Activated CD4-positive, alpha-beta T cell treated with anti-CD3 and anti-CD28 coated beads for 48 hours (primary cell): ENCODE data around the gene NHSL2.

Experiments used
- DNase-seq: peaks from one replicate; pipeline ENCODE4 v3.0.0-alpha.2; 2020

NHSL2 gene

DNA sequence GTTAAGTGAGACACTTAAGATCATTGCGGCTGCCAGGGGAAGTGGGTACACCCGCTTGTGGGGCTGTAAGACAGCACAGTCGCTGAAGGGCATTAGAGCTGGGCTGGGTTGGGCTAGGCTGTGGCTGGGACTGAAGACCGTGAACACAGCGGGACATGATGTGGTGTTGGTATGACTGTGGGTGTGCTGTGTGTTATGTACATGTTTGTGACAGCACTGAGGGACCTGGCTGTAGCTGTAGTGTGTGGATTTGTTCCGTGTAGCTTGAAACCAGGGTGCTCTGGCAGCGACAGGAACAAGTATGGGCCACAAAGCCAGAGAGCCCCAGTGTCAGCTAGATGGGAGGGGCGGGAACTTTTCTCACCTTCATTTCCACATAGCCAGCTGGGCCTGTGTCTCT lies 82.1 kb downstream of the NHSL2 start:
- peak; percentile 13 for DNase-seq

DNA sequence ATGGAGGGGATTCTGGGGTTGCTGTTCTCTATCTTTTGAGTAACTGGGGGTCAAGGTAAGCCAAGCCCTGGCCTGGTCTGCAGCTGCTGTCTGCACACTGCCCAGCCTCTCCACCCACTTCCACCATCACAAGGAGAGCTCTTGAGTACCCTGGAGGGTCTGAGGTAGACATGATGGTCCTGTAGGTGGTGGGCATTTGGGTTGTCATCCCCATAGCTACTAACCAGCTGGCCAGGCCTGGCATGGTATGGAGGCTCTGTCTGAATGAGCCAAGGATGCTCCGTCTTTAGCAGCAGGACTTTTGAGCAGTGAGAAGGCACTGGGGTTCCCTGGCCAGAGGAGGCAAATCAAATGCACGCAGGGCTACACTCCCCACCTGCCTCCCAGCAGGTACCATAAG lies 82.7 kb downstream of the NHSL2 start:
- DNase-seq, result no peak

DNA sequence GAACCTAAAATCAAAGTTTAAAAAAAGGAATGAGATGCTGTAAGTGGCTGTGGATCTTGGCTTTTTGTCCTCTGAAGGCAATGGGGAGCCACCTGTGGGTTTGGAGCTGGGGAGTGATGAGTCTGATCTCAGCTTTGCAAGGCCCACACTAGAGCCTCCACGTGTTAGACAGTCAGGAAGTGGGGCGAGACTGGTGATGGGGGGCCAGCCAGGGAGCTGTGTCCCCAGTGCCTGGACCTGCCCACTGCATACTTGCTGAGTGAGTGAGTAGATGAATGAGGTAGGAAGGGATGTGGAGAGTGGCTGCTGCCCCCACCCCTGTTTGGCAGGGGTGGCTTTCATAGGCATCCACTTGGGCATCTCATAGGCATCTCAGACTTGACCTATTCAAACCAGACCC lies 84.0 kb downstream of the NHSL2 start:
- no peak for DNase-seq

DNA sequence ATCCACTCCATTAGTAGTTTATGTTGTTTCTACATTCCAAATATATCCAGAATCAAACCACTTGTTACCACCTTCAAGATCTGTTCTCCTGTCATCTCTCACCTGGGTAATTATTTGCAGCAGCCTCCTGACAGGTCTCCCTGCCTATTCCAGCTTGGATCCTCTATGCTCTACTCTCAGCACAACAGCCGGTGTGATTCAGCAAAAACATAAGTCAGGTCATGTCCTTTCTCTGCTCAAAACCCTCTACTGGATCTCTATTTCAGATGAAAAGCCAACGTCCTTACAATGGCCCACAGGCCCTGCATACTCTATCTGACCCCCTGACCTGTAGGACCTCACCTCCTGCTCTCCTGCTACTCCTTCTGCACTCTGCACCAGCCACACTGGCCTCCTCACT lies 84.5 kb downstream of the NHSL2 start:
- no peak for DNase-seq

DNA sequence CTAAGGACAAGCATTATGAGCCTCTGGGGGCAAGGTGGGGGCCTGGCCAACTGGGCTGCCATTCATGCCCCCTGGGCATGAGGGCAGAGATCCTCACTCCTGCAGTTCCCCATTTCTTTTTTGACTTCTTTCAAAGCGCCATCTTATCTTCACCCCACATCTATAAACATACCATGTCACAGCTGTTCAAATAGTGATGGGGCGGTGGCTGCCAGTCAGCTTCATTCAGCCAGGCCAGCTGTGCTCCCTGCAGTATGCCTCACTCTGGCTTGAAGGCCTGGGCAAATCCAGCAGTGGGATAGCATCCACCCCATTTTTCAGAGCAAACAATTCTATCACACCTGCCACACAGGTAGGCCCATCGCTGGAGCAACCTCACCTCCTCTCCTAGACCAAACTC lies 85.5 kb downstream of the NHSL2 start:
- DNase-seq, result no peak

DNA sequence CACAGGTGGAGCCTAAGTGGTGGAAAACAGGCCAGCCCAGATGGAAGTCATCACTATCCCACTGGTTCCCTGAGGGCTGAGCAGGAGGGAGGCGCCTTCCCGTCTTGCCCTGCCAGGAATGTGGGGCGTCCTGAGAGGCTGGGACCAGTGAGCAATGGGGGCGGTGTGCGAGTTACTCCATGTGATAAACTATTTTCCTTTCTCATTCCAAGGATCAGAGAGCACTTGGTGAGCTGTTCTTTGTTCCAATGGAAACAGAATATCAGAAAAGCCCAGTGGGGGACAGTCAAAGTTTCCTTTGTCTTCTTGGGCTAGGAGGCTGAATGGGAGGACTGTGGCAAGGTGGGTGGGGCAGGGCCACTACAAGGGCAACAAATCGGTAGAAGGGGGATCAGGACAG lies 86.2 kb downstream of the NHSL2 start:
- no peak for DNase-seq

DNA sequence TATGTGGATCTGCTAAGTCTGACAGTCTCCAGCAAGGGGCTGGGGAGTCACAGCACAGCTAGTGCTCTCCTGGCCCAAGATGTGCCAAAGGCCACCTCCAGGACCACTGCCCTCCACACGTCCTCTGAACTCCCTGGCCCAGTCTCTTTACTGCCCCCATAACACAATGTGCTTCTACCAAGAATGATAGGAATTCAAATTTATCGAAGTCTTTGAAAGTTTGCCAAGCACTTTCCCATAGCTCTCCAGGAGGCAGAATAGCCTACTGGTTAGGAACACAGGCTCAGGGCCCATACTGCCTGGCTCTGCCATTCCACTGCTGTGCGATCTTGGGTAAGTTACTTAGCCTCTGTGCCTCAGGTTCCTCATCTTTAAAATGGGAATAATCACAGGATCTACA lies 86.7 kb downstream of the NHSL2 start:
- no peak for DNase-seq

DNA sequence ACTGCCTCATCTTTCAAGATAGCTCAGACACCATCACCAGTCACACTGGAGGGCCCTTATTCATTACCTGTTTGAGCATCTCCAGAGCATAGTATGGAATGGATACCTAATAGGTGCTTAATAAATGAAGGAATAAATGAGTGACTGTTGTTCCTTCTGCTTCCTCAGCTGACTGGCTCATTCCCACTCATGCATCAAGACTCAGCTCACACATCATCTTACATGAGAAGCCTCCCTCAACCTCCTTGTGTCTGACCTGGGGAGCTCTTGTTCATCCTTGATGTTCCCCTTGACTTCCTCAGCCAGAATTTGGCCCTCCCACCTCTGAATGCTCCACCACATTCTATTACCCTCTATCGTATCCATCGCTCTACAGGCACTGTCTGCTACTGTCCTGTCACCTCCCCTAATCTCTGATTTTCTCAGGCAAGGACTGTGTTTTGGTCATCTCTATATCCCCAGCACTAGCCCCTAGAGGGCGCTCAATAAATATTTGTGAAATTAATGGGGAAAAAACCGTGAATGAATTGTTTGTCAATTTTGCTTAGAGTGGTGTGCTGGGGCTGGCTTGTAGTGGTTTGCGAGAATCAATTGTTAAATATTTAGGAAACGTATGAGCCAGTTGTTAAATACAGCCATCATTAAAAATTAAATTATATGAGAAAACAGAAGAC lies 88.3 kb downstream of the NHSL2 start:
- peak; percentile 34 for DNase-seq

DNA sequence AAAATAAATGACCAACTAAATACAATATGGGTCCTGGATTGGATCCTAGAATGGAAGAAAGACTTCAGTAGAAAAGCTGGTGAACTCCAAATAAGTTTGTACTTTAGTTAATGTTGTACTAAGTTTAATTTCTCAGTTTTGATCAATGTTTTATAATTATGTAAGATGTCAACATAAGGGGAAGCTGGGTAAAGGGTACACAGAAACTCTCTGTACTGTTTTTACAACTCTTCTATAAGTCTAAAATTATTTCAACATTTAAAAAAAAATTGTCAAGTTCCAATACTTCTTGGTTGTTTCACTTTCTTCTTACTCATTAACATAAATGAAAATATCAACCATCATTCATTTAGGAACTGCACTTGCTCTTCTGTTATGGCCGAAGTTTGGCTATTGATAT lies 88.9 kb downstream of the NHSL2 start:
- DNase-seq, result no peak

DNA sequence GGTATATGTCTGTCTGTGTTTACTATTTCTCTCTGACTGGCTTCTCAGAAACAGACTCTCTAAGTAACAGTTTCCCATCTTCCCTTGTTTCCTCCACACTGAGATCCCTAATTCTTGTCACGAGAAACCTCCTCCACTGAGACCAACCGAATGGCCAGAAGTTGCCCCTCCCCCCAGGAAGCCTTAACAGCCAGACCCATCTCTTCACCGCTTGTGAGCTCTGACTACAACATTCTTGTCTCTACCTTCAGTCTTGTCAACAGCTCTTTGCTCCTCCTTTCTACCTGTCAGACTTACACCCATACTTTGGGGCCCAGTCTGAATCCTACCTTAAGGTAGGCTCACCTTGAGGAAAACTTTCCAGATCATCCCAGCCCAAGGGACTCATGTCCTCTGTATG lies 90.8 kb downstream of the NHSL2 start:
- DNase-seq, result no peak

DNA sequence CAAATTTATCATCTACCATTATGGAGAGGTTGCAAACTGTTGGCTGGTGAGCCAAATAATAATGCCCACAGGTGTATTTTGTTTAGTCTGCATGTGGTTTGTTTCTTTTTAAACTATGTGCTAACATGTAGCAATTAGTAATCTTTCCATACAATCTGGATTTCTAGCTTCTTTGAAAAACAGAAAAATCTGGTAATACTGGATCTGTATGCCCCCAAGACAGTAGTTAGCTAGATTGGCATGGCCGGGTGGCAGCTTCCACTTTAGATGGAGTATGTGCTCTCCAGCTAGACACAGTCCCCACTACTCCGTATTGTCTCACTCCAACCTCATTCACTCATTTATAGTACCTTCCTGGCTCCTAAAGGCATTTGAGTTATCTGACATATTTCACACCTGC lies 91.3 kb downstream of the NHSL2 start:
- no peak for DNase-seq

DNA sequence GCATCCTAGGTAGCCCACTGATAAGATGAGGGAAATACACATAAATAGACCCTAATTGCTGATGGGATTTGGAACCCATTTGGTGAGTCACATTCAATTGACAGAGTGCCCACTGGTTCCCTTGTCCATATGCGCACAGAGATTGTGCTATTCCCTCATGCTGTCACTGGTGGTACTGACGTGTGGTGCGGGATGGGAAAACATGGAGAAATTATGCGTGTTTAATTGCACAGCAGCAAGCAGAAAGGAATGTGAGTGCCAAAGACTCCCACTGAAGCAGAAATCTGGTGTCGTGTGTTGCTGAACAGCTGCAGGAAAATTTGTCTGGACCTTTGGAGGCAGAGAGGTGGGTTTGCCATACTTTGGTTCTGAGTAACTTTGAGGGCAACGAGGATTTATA lies 92.2 kb downstream of the NHSL2 start:
- DNase-seq, result no peak

DNA sequence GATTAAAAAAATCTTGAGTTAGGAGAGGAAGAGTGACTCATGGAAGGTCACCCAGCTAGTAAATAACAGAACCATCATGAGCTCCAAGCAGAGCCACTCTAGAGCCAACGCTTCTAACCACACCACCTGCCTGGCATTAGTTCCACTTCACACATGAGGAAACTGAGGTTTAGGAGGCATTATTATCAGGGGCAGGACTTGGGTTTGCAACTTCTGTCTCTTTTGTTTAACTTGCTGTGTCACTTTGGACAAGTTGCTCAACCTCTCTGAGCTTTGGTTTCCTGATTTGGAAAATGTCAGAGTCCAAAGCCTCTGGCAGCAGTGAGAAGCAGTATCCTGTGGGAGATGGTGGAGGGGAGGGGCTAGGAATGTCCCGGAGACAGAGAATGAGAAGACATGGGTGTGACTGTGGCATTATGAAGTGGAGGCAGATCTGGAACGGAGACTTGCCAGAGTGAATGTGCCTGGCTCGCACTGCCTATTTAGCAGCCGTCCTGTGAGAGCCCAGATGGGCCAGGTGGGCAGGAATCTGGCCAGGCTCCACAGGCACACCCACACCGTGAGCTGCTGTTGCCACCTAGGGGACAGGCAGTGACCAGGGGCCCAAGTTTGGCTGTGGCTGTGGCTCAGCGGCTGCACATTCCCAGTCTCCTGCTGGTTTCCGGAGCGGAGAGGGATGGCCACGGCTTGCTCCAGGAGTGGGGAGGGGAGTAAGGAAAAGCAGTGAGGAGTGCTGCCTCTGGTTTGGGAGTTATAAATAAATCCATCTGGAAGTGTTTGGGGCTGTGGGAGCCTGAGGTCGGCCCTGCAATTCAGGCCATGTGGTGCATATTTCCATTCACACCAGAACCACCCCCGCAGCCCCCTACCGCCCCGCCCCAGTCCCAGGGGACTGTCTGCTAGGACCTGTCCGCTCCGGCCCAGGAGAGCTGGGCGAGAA lies 93.4 kb downstream of the NHSL2 start:
- no peak for DNase-seq

DNA sequence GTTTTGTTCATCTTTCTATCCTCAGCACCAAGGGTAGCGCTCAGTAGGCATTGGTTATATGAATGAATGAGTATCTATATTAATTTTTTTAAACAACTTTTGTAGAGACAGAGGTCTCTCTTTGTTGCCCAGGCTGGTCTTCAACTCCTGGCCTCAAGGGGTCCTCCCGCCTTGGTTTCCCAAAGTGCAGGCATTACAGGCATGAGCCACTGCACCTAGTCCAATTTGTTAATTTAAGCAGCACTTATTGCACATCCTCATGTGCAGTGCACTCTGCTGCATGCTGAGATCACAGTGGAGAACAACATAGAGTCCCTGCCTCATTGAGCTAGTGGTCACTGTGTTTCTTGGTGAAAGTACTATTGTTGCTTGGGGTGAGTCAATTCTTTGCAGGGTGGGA lies 94.4 kb downstream of the NHSL2 start:
- DNase-seq, result no peak

DNA sequence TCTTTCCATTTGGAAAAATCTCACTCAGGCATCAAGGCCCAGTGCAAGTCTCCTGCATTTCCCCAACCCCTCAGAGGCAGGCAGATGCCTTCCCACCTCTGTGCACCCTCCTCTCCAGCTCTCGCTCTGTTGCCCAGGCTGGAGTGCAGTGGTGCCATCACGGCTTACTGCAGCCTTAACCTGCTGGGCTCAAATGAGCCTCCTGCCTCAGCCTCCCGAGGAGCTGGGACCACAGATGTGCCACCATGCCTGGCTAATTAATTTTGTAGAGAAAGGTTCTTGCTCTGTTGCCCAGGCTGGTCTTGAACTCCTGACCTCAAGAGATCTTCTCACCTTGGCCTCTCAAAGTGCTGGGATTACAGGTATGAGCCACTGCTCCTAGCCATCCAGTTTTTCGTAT lies 95.8 kb downstream of the NHSL2 start:
- no peak for DNase-seq

DNA sequence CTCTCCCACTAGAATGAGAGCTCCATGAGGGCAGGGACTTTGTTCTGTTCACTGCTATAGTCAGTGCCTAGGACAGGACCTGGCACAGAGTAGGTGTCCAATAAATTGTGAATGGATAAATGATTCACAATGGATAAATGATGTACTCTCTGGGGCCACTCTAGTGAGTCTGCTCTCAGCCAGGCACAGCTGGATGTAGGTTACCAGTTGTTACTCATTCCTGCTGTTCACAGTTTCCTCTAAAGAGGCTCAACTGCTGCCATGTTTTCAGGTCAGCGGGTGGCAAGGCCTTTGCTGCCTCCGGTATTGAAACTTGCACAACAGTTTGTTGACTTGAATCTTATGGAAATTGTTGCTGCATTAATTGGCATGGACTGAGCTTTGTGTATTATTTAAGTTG lies 99.1 kb downstream of the NHSL2 start:
- no peak for DNase-seq

DNA sequence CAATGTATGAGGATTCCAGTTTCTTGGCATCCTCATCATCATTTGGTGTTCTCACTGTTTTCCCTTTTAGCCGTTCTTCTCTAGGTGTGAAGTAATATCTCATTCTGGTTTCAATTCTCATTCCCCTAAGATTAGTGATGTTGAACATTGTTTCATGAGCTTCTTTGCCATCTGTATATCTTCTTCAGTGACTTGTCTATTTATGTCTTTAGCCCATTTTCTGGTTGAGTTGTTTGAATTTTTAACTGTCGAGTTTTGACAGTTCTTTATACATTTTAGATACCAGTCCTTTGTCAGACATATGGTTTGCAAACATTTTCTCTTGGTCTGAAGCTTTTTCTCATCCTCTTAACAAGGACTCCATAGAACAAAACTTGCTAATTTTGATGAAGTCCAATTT lies 101.1 kb downstream of the NHSL2 start:
- DNase-seq, result no peak

DNA sequence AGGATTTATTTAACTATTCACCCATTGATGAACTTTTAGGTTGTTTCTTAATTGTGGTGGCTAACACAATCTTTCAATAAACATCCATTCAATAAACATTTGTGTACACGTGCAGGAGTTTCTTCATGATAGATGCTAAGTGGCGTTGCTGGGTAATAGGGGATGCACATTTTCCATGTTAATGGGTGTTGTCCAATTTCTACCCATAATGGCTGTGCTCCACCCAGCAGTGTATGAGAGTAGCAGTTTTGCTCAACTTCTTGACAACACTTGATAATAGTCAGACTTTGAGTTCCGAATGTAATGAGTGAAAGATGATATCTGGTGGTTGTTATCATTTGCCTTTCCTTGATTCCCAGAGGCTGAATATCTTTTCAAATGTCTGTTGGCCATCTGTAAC lies 104.7 kb downstream of the NHSL2 start:
- no peak for DNase-seq

DNA sequence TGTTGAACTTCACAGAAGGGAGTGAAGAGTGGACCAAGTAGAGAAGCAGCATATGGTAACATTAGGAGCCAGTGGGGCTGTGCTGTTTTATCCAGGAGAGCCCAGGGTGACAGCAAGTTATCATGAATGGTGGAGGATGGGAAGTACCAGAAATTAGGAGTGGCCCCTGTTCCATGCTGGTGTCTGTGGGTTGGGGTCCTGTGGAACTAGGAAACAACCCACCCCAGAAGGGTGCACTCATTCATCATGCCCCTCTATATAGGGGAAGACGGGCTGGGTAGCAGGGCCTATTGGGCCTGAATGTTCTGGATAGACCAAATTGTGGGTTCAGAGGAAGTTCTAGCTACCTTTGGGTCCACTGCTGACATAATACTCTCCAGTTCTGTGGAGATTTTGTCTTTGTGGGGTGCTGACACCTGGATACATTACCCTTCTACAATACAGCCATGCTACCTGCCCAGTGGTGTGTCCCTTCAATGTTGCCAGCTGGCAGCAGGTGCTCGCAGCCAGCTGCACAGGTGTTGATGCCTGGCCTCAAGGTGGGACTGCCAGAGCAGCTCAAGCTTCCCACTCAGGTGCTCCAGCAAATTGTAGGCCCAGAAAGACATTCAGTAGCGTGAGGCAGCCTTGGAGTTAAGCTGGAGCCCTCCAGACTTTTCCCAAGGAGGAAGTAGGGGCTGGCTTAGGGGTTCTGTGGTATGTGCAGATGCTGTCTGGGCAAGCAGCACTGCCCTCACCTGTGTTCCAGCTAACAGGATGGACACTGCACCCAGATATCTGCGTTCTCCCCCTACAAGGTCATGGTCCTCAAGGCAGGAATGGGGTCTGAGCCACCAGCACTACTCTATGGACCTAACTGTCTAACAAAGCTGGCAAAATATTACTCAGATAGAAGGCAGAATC lies 106.5 kb downstream of the NHSL2 start:
- DNase-seq, result no peak

DNA sequence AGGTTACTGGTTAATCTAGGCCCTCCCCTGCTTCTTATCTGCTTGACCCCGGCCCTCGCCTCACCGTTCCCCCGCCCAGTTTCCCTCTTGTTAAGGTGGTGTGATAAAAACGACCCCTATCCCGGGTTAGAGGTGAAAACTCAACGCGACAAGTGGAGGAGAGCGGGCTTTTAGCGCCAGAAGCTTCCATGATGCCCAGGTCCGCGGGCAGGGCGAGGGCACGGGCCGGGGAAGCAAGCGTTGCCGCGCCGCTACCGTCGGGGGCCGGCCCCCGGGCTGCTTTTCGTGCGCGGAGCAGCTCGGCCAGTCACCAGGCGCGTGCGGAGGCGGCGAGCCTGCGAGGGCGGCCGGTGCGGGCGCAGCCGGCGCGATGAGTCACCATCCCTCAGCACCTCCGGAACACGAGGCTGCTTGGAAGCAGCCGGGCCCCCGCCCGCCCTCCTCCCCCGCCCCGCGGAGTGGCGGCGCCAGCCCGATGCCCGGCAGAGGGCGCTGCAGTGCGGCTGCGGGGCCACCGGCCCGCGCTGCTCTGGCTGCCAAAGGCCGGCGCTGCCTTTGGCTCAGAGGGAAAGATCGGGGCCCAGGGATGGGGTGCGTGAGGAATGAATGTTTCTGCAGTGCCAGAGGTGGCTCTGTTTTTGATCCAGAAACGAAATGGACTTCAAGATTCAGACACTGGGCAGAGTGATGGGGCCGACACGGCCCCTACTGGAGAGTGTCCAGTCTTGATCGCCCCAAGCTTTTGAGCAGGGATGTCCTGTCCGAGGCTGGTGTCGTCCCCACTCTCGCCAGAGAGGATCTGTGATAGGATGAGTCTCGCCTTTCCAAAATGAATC lies 107.8 kb downstream of the NHSL2 start:
- DNase-seq, result peak; percentile 81

DNA sequence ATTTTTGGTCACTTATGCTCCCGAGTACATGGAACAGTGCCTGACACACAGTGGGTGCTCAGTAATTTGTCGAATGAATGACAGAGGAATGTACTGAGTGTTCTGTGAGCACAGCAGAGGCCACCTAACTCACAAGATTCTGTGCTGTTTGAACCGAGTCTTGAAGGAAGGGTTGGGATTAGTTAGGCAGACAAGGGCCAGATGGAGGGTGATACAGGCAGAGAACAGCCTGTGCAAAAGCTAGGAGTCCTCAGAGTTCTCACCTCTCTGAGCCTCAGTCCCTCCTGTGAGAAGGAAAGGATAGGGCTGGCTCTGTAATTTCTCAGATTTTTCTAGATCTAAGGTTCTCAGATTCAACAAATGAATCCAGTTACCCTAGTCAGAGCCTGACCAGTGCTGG lies 108.8 kb downstream of the NHSL2 start:
- no peak for DNase-seq

DNA sequence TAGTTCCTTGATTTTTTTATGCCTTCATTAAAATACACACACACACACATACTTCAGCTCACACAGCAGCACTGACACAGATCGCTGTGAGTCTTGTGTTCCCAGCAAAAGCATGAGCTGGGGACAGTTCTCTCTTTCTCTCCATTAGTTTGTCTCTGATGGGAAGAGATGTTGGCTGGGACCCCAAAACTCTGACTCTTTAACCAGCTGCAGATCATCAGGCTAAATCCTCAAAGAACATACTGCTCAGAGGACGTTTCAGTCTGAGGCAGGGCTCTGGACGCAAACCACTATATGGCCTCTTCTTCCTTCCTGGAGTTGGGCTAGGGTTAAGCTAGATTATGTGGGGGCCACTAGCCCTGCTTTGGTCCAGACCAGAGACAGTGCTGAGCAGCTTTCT lies 109.6 kb downstream of the NHSL2 start:
- no peak for DNase-seq

DNA sequence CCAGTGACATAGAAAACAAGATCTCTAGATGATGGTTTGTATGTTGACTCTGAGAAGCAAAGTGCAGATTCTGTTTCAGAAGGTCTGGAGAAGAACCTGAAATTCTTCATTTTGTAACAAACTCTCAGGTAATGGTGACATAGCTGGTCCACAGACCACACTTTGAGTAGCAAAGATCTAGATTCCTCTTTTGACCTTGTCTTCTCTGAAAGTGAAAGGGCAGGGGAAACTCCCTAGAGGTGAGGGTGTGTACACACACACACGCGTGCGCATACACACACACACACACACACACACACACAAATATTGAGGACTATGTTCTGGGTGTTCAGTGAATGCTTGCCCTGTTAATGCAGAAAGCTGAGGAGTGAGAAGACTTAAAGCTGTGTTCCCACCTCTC lies 110.1 kb downstream of the NHSL2 start:
- no peak for DNase-seq
